HL-60/S4 treated with phorbol 12-myristate 13-acetate at 8.2 ng/mL for 4 days and 3 days (cell line): ENCODE data around the gene NPW.

Experiments
- in situ Hi-C: fragments of 300-500 bp; cut with MboI; formaldehyde crosslinking; loops from 2 replicates; pipeline ENCODE4 v1.15.0; 2022; ENCODE audit warnings: low sequenced_read_pairs

Gene NPW

GRCh38 chr16:2001456-2002355 is 17.9 kb upstream of the NPW start:
- in situ Hi-C loops: loop anchor here (25.0 kb wide), 1 partner anchor 136 kb away; the partner anchor contains the start of genes PKD1 and RAB26

DNA sequence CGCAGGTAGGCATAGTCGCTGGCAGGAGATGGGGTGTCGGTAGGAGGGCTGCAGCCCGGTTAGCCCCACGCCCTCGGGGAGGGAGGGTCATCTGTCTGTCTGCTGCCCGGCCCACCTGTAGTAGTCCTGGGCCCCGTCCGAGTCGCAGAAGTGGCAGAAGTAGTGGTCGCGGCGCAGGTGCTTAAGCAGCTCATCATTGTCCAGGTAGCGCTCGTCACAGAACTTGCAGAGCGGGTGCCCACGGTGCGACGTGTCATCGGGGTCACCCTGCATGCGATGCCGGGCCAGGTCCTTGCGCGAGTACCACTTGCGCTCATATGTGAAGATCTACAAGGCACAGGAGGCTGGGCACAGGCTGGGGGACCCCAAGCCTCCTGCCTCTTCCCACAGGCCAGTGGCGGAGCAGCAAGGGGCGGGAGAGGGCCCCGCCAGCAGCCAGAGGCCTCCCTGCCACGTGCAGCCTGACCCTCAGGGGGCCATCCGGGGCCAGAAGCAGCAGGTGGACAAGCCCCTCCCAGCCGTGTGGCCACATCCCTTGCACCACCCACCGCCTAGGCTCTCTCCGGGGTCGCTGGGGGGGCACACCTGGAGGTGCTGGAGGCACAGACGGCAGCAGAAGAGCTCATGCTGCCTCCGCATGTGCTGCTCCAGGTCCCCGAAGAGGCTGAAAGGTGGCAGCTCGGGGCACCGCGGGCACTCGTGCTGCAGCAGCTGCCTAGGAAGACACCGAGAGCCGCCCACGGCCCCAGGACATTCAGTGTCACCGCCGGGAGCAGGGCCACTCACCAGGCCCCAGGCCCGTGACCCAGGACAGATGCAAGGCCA is 17.0 kb upstream of the NPW start:
- in situ Hi-C loops: loop anchor here (25.0 kb wide), 1 partner anchor 135 kb away; the partner anchor contains the start of genes PKD1 and RAB26

- in situ Hi-C loops: loop anchor here (25.0 kb wide), 1 partner anchor 134 kb away; the partner anchor contains the start of genes PKD1 and RAB26
Observed at GRCh38 chr16:2003231-2003826, 16.3 kb upstream of the NPW start.

- in situ Hi-C loops: loop anchor here (25.0 kb wide), 1 partner anchor 133 kb away; the partner anchor contains the start of genes PKD1 and RAB26
Observed at GRCh38 chr16:2003827-2004641, 15.6 kb upstream of the NPW start.

GRCh38 chr16:2004795-2005517 is 14.6 kb upstream of the NPW start:
- in situ Hi-C loops: loop anchor here (25.0 kb wide), 1 partner anchor 132 kb away; the partner anchor contains the start of genes PKD1 and RAB26

DNA sequence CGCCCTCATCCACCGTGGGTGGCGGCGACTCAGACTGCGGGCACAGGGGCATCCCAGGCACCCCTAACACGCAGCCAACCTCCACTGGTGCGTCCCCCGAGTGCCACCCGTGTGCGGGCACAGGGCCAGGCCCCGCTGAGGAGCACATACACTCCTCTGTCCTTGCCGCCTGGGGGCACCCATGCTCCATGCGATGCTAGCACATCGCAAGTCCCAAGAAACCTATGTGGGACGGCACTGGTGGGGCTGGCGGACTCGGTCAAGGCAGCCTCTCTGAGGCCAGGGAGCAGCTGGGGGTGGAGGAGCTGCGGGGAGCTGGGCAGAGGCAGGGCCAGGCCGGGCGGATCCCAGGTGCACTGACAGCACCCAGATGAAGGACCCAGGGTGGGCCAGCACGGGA is 13.9 kb upstream of the NPW start:
- in situ Hi-C loops: loop anchor here (25.0 kb wide), 1 partner anchor 132 kb away; the partner anchor contains the start of genes PKD1 and RAB26

GRCh38 chr16:2006317-2006716 is 13.3 kb upstream of the NPW start:
- in situ Hi-C loops: loop anchor here (25.0 kb wide), 1 partner anchor 131 kb away; the partner anchor contains the start of genes PKD1 and RAB26

DNA sequence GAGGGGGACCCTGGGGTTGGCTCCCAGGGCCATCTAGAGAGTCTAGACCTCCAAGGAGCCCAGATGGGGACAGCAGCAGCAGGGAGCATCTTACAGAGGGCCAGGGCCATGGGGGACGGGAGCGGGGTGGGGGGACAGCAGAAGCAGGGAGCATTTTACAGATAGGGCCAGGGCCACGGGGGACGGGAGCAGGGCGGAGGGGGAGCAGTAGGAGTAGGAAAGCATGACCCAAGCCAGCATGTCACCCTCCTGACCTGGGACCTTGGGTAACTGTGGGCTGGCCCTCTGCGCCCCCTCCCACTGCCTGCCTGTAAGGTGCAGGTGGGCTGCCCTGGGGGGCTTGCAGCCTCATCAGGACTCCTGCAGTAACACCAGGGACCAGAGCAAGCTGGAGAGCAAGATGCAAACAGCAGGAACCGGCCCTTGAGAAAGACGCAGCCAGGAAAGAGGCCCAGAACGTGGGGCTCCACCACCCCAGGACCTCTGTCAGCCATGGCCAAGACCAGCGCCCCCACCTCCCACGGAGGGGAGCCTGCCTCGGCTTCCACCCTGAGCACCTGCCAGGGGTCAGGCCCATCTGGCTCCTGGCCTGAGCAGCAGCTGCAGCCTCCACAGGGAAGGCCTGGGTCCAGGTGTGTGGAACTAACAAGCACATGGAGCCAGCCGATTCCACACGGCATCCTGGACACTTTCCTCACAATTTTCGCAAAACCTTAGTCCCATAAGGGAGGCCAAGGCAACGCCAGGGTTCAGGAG is 12.3 kb upstream of the NPW start:
- in situ Hi-C loops: loop anchor here (25.0 kb wide), 1 partner anchor 130 kb away; the partner anchor contains the start of genes PKD1 and RAB26

DNA sequence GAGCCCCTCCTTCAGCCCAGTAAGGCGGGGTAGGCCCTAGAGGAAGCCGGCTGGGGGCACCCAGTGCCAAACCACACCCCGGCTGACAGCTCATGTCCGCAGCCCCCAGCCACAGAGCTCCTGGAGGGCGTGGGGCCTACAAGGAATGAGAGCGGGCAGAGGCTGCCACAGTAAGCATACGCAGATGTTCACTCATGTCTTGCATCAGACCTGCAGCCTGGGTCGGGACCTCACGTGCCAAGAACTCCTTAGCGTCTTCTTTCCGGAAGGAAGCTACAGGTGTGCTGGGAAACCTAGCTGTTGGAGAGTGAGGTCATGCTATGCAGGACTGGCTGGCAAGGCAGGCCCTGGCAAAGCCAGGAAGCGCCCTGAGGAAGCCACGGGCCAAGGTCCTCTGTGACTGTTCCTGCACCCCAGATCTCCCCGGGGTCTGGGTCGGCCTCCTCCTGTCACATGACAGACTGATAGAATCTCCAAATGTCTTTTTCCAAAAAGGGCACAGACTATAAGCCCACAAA is 11.5 kb upstream of the NPW start:
- in situ Hi-C loops: loop anchor here (25.0 kb wide), 1 partner anchor 129 kb away; the partner anchor contains the start of genes PKD1 and RAB26

GRCh38 chr16:2008631-2009163 is 10.9 kb upstream of the NPW start:
- in situ Hi-C loops: loop anchor here (25.0 kb wide), 1 partner anchor 129 kb away; the partner anchor contains the start of genes PKD1 and RAB26

GRCh38 chr16:2009164-2009711 is 10.3 kb upstream of the NPW start:
- in situ Hi-C loops: loop anchor here (25.0 kb wide), 1 partner anchor 128 kb away; the partner anchor contains the start of genes PKD1 and RAB26

DNA sequence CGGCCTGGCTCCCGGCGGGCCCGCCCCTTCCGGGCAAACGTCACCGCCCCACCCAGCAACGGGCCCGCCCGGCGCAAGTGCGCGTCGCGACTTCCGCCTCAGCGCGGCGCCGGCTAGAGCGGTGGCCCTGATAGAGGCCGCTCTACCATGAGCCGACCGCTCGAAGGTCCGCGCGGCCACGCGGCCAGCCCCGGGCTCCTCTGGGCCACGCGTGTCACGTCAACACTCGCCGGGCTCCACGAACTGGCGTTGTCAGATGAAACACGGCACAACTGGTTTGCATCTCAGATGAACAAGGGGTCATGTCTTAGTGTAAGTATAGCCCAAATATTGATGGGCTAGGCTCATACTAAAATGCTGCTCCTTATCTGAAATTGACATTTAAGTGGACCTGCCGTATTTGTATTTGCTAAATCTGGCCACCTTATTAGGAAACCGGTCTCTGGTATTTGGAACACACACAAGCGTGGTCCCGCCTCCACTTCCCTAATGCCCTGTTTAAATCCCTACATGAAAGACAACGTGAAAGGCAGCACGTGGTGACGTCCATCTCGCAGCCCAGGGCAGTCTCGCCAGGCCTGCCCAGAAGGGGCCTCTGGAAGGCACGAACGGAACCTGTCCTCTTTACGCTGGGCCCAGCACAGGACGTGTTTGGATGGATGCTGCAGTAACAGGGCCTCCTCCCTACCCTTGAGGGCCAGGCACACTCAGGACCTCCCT is 9.6 kb upstream of the NPW start, which contains the start of gene ZNF598:
ZNF598 (minus strand) TSS at position 31 of the 720 bp plus-strand sequence.
- in situ Hi-C loops: loop anchor here (25.0 kb wide), 1 partner anchor 127 kb away; the partner anchor contains the start of genes PKD1 and RAB26

DNA sequence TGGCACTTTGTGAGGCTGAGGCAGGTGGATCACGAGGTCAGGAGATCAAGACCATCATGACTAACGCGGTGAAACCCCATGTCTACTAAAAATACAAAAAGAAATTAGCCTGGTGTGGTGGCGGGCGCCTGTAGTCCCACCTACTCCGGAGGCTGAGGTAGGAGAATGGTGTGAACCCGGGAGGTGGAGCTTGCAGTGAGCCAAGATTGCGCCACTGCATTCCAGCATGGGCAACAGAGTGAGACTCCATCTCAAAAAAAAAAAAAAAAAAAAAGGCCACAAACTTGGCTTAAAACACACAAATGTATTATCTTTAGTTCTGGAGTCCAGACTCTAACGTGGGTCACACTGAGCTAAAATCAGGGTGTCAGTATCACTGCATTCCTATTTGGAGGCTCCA is 7.9 kb upstream of the NPW start:
- in situ Hi-C loops: loop anchor here (25.0 kb wide), 1 partner anchor 126 kb away; the partner anchor contains the start of genes PKD1 and RAB26

DNA sequence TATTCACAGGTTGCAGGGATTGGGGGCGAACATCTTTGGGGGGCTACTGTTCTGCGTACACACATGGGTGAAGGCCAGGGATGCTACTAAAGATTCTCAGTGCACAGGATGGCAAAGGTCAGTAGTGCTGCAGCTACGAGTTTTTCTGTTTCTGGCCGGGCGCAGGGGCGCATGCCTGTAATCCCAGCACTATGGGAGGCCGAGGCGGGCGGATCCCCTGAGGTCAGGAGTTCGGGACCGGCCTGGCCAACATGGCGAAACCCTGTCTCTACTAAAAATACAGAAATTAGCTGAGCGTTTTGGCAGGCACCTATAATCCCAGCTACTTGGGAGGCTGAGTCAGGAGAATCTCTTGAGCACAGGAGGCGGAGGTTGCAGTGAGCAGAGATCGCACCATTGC is 6.1 kb upstream of the NPW start:
- in situ Hi-C loops: loop anchor here (25.0 kb wide), 1 partner anchor 124 kb away; the partner anchor contains the start of genes PKD1 and RAB26

DNA sequence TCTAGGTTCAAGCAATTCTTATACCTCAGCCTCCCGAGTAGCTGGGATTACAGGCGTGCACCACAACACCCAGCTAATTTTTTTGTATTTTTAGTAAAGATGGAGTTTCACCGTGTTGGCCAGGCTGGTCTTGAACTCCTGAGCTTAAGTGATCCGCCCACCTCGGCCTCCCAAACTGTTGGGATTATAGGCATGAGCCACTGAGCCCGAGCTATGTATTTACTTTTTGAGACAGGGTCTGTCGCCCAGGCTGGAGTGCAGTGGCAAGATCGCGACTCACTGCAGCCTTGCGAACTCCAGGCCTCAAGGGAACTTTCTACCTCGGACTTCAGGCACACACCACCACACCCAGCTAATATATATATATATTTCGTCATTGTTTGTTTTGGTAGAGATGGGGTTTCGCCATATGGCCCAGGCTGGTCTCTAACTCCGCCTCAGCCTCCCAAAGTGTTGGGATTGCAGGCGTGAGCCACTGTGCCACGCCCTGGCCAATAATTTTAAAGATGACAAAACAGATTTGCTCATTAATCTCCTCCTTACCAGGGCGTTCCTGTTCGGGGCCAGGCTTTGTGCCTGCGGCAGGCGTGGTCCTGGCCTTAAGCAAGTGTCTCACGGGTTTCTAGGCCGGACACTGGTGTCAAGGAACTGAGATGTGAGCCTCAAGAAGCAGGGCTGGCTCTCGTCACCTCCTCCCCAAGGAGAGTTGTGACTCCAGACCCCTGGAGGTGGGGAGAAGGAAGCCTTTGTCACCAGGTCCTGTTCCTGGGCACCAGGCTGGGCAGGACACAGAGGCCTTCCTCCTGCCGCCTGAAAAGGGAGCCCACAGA is 4.3 kb upstream of the NPW start:
- in situ Hi-C loops: loop anchor here (25.0 kb wide), 1 partner anchor 122 kb away; the partner anchor contains the start of genes PKD1 and RAB26

- in situ Hi-C loops: loop anchor here (25.0 kb wide), 1 partner anchor 121 kb away; the partner anchor contains the start of genes PKD1 and RAB26
Observed at GRCh38 chr16:2015947-2016208, 3.7 kb upstream of the NPW start.
